PC-3 (cell line): ENCODE measurements around the gene ZNF469. TPM values are rescaled to one million over a fixed set of nuclear protein-coding genes. Genes with fewer than 3 reads are reported as not detected.

Experiments
- ATAC-seq: fragments of 200-7000 bp; cut with Tn5 transposase; 2 replicates; pipeline ENCODE4 v1.9.1; 2020; ENCODE audit warnings: mild to moderate bottlenecking, moderate library complexity
- BruUV-seq: library from RNA; stranded (reverse); fragments of 400-500 nt; replicated peaks from 2 replicates; lab custom pipeline; 2021; lab: Mats Ljungman, UMichigan
- CTCF ChIA-PET: fragments of 300-600 bp; sonication (Branson Sonifier 250); formaldehyde crosslinking; loops from one replicate; lab custom pipeline; 2022; ENCODE audit warnings: antibody characterized with exemption; lab: Charles Lee
- POLR2A ChIA-PET: fragments of 300-600 bp; sonication (Branson Sonifier 250); formaldehyde crosslinking; loops from one replicate; lab custom pipeline; 2022; ENCODE audit warnings: antibody characterized with exemption; ENCODE audit not compliant: unreplicated experiment; lab: Charles Lee
- DNase-seq: peaks from one replicate; pipeline ENCODE4 v3.0.0-alpha.2; 2015
- H2AFZ ChIP-seq: fragments of 300-600 bp; sonication (generic); 2 replicates; pipeline ENCODE4 v1.6.0; 2016; ENCODE audit warnings: antibody characterized with exemption, low read length
- H3F3A ChIP-seq: fragments of 300-600 bp; sonication (generic); one replicate; pipeline ENCODE4 v1.6.0; 2017; ENCODE audit warnings: antibody characterized with exemption, low read length, control low read depth, mild to moderate bottlenecking; ENCODE audit not compliant: unreplicated experiment
- H3K27ac ChIP-seq: fragments of 300-600 bp; sonication (generic); 2 replicates; pipeline ENCODE4 v1.5.1; 2016; ENCODE audit warnings: mild to moderate bottlenecking, low read length
- H3K27me3 ChIP-seq: fragments of 300-600 bp; sonication (generic); 2 replicates; pipeline ENCODE4 v1.6.1; 2016; ENCODE audit warnings: low read length, mixed read lengths
- H3K36me3 ChIP-seq: fragments of 300-600 bp; sonication (generic); 2 replicates; pipeline ENCODE4 v1.6.1; 2016; ENCODE audit warnings: low read depth, mixed run types, low read length, mixed read lengths
- H3K4me1 ChIP-seq: fragments of 300-600 bp; sonication (generic); 2 replicates; pipeline ENCODE4 v1.5.1; 2016; ENCODE audit warnings: low read length; ENCODE audit not compliant: insufficient read depth
- H3K4me2 ChIP-seq: fragments of 300-600 bp; sonication (generic); 2 replicates; pipeline ENCODE4 v1.6.0; 2016; ENCODE audit warnings: low read length
- H3K4me3 ChIP-seq: fragments of 300-600 bp; sonication (generic); 2 replicates; pipeline ENCODE4 v1.5.1; 2016; ENCODE audit warnings: mild to moderate bottlenecking, low read length, mixed read lengths
- H3K79me2 ChIP-seq: fragments of 300-600 bp; sonication (generic); 2 replicates; pipeline ENCODE4 v1.6.1; 2017; ENCODE audit warnings: low read length, mixed read lengths
- H3K9ac ChIP-seq: fragments of 300-600 bp; sonication (generic); 2 replicates; pipeline ENCODE4 v1.6.0; 2016; ENCODE audit warnings: mild to moderate bottlenecking, low read length
- H3K9me2 ChIP-seq: fragments of 300-600 bp; sonication (generic); replicated peaks from 2 replicates; pipeline ENCODE4 v1.6.1; 2016; ENCODE audit warnings: mixed run types, low read length, mixed read lengths
- H3K9me3 ChIP-seq: fragments of 300-600 bp; sonication (generic); 2 replicates; pipeline ENCODE4 v1.6.1; 2016; ENCODE audit warnings: low read length, mixed read lengths
- H4K20me1 ChIP-seq: fragments of 300-600 bp; sonication (generic); 2 replicates; pipeline ENCODE4 v1.6.1; 2016; ENCODE audit warnings: low read length, mixed read lengths
- EZH2 ChIP-seq: fragments of 300-600 bp; sonication (generic); IDR thresholded peaks from one replicate; pipeline ENCODE4 v1.6.1; 2017; ENCODE audit warnings: antibody characterized with exemption, mild to moderate bottlenecking, low read length; ENCODE audit not compliant: unreplicated experiment
- EZH2phosphoT487 ChIP-seq: fragments of 300-600 bp; sonication (generic); IDR thresholded peaks from 2 replicates; pipeline ENCODE4 v1.6.1; 2018; ENCODE audit warnings: mild to moderate bottlenecking, antibody characterized with exemption, low read length, borderline replicate concordance
- intact Hi-C: fragments of 100-400 bp; cut with micrococcal nuclease; formaldehyde crosslinking; loops from 2 replicates; pipeline ENCODE4 v1.9.0; 2023
- total RNA-seq: library from RNA; depleted of rRNA; stranded (reverse); fragments of >200 nt; gene quantifications from 2 replicates; pipeline ENCODE4 v1.2.3, GENCODE V29; 2014
- TF ChIP-seq, protein P1 (sequence below): fragments of 300-600 bp; sonication (generic); conservative IDR thresholded peaks from 2 replicates; pipeline ENCODE4 v1.5.1; 2017; ENCODE audit warnings: antibody characterized with exemption, low read depth, mild to moderate bottlenecking, low read length

The ZNF469 gene
- total RNA-seq, 1 experiment from 2014 or later, result 3.1 TPM

DNA sequence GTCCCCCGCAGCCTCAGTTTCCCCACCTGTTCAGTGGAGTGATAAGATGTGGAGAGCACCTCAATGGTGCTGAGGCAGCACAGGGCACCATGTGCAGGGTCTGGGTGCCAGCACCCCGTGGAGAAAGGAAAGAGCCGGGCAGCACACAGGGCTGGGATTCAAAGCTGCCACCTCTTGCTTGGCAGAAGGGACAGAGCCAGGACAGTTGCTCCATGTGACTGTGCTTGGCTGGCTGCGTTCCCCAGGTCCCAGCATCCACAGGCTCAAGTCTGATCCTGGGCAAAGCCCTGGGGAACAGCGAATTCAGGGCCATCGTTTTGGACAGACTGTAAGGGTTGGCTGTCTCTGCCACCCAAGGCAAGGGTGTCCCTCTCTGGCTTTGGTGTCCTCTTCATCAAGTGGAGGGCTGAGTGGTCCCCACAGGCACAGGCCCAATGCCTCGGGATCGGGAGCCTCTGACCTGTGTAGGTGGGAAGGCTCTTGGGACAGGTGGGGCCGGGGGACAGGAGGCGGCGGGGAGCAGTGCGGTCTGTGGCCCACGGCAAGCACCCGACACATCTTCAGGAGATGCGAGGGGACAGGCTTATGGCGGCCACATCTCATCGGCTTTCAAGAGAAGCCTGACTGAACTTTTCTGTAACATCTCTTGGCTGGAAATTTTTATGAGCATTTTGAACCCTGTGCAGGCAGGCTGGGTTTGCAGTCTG, 8.5 kb downstream of the ZNF469 start:
- Histone ChIP-seq H3K27ac (no peak overlapping the region), H4K20me1 (no peaks in the 10 kb centered on the region), H3F3A (no peaks in the 10 kb centered on the region), H3K9me2 (no peaks in the 10 kb centered on the region), H3K27me3 (no peaks in the 10 kb centered on the region), H3K79me2 (peaks cover 46% of the 10 kb centered on the region), H2AFZ (no peak overlapping the region), H3K9ac (no peak overlapping the region), H3K4me1 (peaks cover 16% of the 10 kb centered on the region), H3K9me3 (no peaks in the 10 kb centered on the region), H3K4me3 (no peak overlapping the region), H3K36me3 (no peaks in the 10 kb centered on the region), H3K4me2 (no peak overlapping the region)
- TF ChIP-seq EZH2, result no peak
- TF ChIP-seq, protein P1, sequence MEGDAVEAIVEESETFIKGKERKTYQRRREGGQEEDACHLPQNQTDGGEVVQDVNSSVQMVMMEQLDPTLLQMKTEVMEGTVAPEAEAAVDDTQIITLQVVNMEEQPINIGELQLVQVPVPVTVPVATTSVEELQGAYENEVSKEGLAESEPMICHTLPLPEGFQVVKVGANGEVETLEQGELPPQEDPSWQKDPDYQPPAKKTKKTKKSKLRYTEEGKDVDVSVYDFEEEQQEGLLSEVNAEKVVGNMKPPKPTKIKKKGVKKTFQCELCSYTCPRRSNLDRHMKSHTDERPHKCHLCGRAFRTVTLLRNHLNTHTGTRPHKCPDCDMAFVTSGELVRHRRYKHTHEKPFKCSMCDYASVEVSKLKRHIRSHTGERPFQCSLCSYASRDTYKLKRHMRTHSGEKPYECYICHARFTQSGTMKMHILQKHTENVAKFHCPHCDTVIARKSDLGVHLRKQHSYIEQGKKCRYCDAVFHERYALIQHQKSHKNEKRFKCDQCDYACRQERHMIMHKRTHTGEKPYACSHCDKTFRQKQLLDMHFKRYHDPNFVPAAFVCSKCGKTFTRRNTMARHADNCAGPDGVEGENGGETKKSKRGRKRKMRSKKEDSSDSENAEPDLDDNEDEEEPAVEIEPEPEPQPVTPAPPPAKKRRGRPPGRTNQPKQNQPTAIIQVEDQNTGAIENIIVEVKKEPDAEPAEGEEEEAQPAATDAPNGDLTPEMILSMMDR, result no peak
- no peak for TF ChIP-seq EZH2phosphoT487
- ChIA-PET POLR2A (no interaction called here), CTCF (no interaction called here)
- ATAC-seq, result no peak
- intact Hi-C loops, result no loop called here
- no TSS peak for BruUV-seq
- no peak for DNase-seq

DNA sequence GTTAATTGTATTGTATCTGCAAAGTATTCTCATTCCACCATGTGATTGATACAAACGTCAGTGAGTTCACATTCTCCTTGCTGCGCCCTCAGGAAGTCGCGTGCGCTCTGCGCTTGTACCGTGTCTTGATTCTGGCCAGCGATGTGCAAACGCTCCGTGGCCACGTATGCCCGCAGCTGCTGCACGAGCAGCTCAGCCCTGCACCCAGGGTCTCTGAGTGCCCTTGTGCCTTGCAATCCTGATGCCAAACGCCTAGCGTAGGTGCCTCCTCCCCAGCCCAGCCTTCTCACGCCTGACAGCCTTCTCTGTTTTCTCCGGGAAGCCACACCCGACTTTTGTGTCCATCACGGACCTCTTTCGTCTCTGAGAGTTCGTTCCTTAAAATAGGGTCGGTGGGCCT, 9.4 kb downstream of the ZNF469 start:
- H3K79me2 ChIP-seq, result peaks cover 38% of the 10 kb centered on the region
- H2AFZ ChIP-seq, result no peak overlapping the region
- H3K9me2 ChIP-seq, result no peaks in the 10 kb centered on the region
- no peaks in the 10 kb centered on the region for H3K36me3 ChIP-seq
- no peak for DNase-seq
- no peak overlapping the region for H3K9ac ChIP-seq
- H3K27me3 ChIP-seq, result no peaks in the 10 kb centered on the region
- intact Hi-C loops, result no loop called here
- H3K27ac ChIP-seq, result no peak overlapping the region
- H3K4me1 ChIP-seq, result peaks cover 16% of the 10 kb centered on the region
- no TSS peak for BruUV-seq
- ChIA-PET CTCF (no interaction called here), POLR2A (no interaction called here)
- no peak overlapping the region for H3K4me3 ChIP-seq
- no peaks in the 10 kb centered on the region for H3K9me3 ChIP-seq
- no peak for ATAC-seq
- H3K4me2 ChIP-seq, result no peak overlapping the region
- no peaks in the 10 kb centered on the region for H3F3A ChIP-seq
- no peak for TF ChIP-seq EZH2phosphoT487
- TF ChIP-seq, protein P1, result no peak
- no peak for TF ChIP-seq EZH2
- H4K20me1 ChIP-seq, result no peaks in the 10 kb centered on the region

DNA sequence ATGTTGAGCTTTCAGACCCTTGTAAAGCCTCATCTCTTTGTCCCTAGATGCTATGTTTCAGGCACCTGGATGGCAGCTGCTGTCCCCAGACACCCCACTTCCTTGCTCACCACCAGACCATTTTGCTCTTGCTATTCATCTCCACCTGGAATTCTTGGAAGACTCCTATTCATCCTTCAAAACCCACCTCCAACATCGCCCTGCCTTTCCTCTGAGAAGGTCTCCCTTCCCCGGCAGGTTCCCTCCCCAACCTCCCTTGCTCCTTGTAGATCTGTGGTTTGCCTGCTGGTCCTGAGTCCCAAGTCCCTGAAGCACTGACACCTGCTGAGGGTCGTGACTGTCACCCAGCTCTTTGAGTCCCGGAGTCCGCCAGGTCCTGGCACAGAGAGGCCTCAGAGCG, 9.9 kb downstream of the ZNF469 start:
- Histone ChIP-seq H3K36me3 (no peaks in the 10 kb centered on the region), H3K9me2 (no peaks in the 10 kb centered on the region), H3K4me2 (no peak overlapping the region), H3K79me2 (peaks cover 33% of the 10 kb centered on the region), H3F3A (no peaks in the 10 kb centered on the region), H3K27me3 (no peaks in the 10 kb centered on the region), H3K4me1 (peaks cover 10% of the 10 kb centered on the region), H3K27ac (no peak overlapping the region), H3K9ac (no peak overlapping the region), H4K20me1 (no peaks in the 10 kb centered on the region), H2AFZ (no peak overlapping the region), H3K4me3 (no peak overlapping the region), H3K9me3 (no peaks in the 10 kb centered on the region)
- no peak for TF ChIP-seq EZH2
- TF ChIP-seq EZH2phosphoT487, result no peak
- TF ChIP-seq, protein P1, result no peak
- BruUV-seq, result no TSS peak
- CTCF ChIA-PET, result no interaction called here
- ATAC-seq (no peak), DNase-seq (no peak)
- POLR2A ChIA-PET, result no interaction called here
- intact Hi-C loops, result no loop called here
